Fibroblast of mammary gland (primary cell): ENCODE results near the gene RGL1.
A peak's percentile ranks its signal among the peaks of the same experiment; 100 is the strongest.

ENCODE experiments used
- DNase-seq: peaks from one replicate; pipeline ENCODE4 v3.0.0-alpha.2; 2010; ENCODE audit warnings: low read depth
- H3K4me3 ChIP-seq: 2 replicates; pipeline ENCODE4 v1.5.1; 2011; ENCODE audit warnings: low read depth, mild to moderate bottlenecking, low read length, moderate library complexity; ENCODE audit not compliant: control insufficient read depth
- CTCF ChIP-seq: conservative IDR thresholded peaks from 2 replicates; pipeline ENCODE4 v1.5.1; 2011; ENCODE audit warnings: low read depth, low read length, inconsistent platforms; ENCODE audit not compliant: control insufficient read depth, insufficient read depth

Gene RGL1

GRCh38 chr1:183946320-183946613, 141.3 kb downstream of the RGL1 start:
- TF ChIP-seq CTCF, result no peak
- H3K4me3 ChIP-seq, result no peak overlapping the region
- no peak for DNase-seq

- H3K4me3 ChIP-seq, result no peak overlapping the region
- DNase-seq, result no peak
- no peak for TF ChIP-seq CTCF
Observed at GRCh38 chr1:183947988-183948387, 143.1 kb downstream of the RGL1 start.

- peak; percentile 14 for DNase-seq
- no peak for TF ChIP-seq CTCF
- H3K4me3 ChIP-seq, result no peak overlapping the region
Observed at GRCh38 chr1:183952101-183952500, 147.2 kb downstream of the RGL1 start.

GRCh38 chr1:183953031-183953430, 148.1 kb downstream of the RGL1 start:
- TF ChIP-seq CTCF, result no peak
- no peak for DNase-seq
- H3K4me3 ChIP-seq, result no peak overlapping the region

GRCh38 chr1:183954496-183954895, 149.6 kb downstream of the RGL1 start:
- TF ChIP-seq CTCF, result no peak
- no peak overlapping the region for H3K4me3 ChIP-seq
- DNase-seq, result no peak

GRCh38 chr1:183956559-183957188, 151.8 kb downstream of the RGL1 start:
- peak; percentile 88 for DNase-seq
- TF ChIP-seq CTCF, result peak; percentile 48
- H3K4me3 ChIP-seq, result no peak overlapping the region
